ENCODE measurements around the gene SLC39A2.
"Not testable (repeated sequence)": the region's sequence is repeated elsewhere in the genome, so short reads cannot be mapped to it uniquely, and the experiment has no call there.

SLC39A2 gene

GRCh38 chr14:21024585-21025370 is 25.7 kb downstream of the SLC39A2 start, which contains the start of gene NDRG2:
TSS of gene NDRG2 (minus strand) at chr14:21025061. CDS start at chr14:21023315, 1,746 bp downstream.
- in situ Hi-C loops (cut with MboI; ENCODE audit: low sequenced_read_pairs), result no loop called here

- in situ Hi-C loops (cut with MboI; ENCODE audit: low sequenced_read_pairs), result no loop called here
Measured at GRCh38 chr14:21025371-21026273, 26.5 kb downstream of the SLC39A2 start.

GRCh38 chr14:21026274-21026987 is 27.3 kb downstream of the SLC39A2 start:
- in situ Hi-C loops (cut with MboI; ENCODE audit: low sequenced_read_pairs), result no loop called here

DNA sequence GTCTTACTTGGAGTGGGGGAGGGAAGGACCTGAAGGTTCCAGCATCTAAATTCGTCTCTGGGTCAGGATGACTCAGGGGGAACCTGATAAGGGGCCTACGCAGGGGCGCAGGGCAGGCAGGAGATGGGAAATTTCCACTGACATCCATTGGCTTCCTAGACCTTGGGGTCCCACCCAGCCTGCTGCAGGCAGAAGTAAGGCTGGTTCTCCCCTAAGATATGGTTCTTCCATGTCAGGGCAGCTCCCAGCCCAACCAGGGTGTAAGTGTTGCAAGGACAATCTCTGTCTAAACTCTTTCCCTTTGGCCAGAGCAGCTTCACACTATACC is 27.9 kb downstream of the SLC39A2 start:
- in situ Hi-C loops (cut with MboI; ENCODE audit: low sequenced_read_pairs), result no loop called here

DNA sequence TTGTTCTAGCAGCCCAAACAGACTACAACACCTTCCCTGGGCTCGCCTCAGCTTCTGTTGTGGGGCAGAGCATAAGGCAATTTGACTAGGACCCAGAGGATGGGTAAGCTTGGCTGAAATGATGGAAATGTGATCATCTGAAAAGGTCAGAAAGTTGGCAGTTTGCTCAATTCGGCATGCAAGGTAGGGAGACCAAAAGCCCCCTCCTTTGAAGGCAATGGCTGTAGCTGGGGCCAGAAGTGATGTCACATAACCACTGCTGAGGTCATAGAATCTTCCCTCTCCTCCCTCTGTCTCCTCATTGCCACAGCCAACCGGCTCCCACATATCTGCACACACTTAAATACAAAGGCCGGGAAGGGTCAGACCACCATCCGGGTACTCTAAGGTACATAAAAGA is 30.8 kb downstream of the SLC39A2 start, which contains the start of gene TPPP2:
TPPP2 (plus strand) TSS at position 301 of the 400 bp plus-strand sequence. CDS start 365 bp downstream, outside the sequence.
- in situ Hi-C loops (cut with MboI; ENCODE audit: low sequenced_read_pairs), result no loop called here

DNA sequence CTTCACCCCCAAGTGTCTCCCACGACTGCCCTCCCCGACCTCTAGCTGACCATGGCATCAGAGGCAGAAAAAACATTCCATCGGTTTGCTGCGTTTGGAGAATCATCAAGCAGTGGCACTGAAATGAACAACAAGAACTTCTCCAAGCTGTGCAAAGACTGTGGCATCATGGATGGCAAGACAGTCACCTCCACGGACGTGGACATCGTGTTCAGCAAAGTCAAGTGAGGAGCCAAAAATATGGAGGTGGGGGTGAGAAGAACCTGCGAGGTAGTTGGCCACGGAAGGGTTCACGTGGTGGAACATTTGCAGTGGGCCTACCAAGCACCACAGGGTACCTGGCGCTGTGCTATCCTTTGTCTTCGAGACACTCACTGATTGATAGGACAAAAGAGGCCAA is 31.4 kb downstream of the SLC39A2 start:
- in situ Hi-C loops (cut with MboI; ENCODE audit: low sequenced_read_pairs), result no loop called here

DNA sequence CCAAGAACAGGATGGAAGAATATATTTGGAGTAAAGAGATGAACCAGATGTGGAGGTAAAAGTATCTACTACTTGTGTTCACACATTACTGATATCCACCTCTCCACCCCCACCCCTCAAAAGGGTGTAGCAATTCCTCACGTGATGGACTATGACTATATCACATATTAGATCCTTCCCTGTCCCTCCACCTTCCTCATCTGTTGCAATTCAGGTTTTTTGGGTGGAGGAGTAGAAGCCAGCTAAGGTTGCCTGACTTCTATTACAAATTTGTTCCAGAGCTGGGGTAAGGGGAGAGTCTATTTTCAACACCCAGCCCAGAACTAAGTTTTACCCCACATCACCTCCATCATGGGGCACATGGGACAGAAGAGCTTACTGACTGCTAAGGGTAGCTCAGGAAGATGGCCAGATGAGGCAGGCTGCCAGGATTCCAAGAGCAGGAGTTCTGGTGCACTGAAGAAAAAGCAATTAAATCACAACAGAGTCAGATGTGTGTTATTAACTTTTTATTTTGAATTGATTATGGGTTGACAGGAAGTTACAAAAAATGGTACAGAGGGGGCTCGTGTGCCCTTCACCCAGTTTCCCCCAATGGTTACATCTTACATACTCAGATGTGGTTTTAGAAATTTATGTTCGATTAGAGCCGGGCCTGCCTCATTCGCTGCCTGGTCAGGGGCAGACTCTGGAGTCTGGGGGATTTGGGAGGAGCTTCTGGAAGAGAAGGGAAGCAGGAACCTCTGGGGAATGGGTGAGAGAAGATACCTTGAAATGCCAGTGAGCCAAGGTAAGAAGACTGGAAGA is 33.4 kb downstream of the SLC39A2 start:
- in situ Hi-C loops (cut with MboI; ENCODE audit: low sequenced_read_pairs), result no loop called here

- in situ Hi-C loops (cut with MboI; ENCODE audit: low sequenced_read_pairs), result no loop called here
Measured at GRCh38 chr14:21033133-21033698, 34.1 kb downstream of the SLC39A2 start.

GRCh38 chr14:21034707-21035106 is 35.6 kb downstream of the SLC39A2 start, which contains the start of gene RNASE13:
TSS of gene RNASE13 (minus strand) at chr14:21034807. CDS start at chr14:21034288, 519 bp downstream.
- in situ Hi-C loops (cut with MboI; ENCODE audit: low sequenced_read_pairs), result no loop called here

- in situ Hi-C loops (cut with MboI; ENCODE audit: low sequenced_read_pairs), result no loop called here
Measured at GRCh38 chr14:21036751-21037150, 37.7 kb downstream of the SLC39A2 start.

DNA sequence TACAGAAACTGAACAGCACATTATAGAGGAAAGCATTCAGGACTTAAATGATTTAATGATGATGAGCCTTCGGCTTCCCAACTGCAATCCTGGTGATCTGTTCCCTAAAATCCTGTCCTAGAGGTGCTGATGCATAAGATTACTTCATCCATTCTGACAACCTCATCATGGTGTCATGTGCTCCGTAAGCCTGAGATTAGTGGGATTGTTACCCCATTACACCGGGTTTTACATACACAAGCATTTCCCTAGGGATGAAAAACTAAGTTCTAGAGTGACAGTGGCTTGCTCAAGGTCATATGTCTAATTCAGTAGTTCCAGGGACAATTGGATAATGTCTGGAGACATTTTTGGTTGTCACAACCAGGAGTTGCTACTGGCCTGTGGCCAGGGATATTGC is 38.1 kb downstream of the SLC39A2 start:
- in situ Hi-C loops (cut with MboI; ENCODE audit: low sequenced_read_pairs), result no loop called here

DNA sequence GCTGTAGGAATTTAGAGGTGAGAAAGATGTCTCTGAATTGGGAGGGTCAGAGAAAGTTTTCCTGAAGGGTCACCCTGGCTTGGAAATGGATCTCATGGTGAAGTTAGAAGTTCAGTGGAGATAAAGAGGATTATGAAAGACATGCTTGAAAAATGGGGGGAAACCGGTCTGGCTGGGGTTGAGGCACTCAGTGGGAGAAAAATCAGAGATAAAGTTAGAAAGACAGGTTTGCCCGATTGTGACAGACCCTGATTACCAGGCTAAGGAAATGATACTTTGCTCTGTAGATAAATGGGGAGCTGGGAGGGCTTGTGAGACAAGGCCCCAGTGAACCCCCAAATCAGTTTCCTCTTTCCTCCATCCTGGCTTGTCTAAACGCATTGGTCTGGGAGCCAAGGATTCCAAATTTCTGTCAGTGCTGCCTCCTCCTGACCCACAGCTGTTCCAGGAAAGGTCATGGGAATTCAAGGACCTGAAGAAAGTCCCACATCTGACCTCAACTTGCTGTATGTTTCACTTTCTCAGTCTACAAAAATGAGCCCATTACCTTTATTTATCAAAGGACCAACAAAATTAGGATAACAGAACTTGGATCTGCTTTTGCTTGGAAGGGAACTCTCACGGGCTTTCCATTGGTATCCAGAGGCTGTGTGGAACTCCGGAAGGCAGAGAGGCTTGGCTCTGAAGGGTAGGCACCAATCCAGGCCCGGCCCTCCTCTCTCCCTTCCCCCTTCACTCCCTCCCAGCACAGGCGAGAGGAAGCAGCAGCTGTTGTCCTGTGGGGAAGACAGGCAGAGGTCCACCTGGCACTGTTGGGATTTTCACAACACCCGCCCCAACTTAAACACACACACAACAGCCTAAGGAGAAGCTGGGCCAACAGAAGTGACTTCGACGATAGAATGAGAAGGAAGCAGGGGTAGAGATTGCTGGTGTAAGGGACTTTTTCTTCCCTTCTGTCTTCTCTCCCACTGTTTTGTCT is 39.6 kb downstream of the SLC39A2 start:
- in situ Hi-C loops (cut with MboI; ENCODE audit: low sequenced_read_pairs), result no loop called here

GRCh38 chr14:21039585-21040369 is 40.7 kb downstream of the SLC39A2 start:
- in situ Hi-C loops (cut with MboI; ENCODE audit: low sequenced_read_pairs), result no loop called here

DNA sequence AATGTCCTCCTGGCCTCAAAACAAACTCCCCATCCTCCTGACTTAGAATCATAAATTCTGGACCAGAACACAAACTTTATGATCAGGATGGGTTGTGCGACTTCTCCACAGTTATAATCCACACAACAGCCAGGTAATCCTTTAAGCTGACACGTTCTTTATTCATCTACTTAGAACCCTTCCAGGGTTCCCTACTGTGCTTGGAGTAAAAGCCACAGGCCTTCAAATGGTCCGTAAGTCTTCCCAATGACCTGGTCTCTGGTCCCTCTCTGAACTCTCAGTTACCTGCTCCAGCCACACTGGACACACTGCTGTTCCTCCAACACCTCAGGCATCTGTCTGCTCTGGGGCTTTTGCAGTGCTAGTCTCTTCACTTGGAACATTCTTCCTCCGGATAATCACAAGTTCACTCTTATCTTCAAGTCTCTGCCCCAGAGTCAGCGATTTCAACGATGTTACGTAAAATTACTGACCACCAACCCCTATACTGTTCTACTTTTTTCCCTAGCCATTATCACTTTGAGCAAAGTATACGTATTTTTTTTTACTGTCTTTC is 41.4 kb downstream of the SLC39A2 start:
- in situ Hi-C loops (cut with MboI; ENCODE audit: low sequenced_read_pairs), result no loop called here

GRCh38 chr14:21040941-21041340 is 41.8 kb downstream of the SLC39A2 start:
- in situ Hi-C loops (cut with MboI; ENCODE audit: low sequenced_read_pairs), result not testable (repeated sequence)

DNA sequence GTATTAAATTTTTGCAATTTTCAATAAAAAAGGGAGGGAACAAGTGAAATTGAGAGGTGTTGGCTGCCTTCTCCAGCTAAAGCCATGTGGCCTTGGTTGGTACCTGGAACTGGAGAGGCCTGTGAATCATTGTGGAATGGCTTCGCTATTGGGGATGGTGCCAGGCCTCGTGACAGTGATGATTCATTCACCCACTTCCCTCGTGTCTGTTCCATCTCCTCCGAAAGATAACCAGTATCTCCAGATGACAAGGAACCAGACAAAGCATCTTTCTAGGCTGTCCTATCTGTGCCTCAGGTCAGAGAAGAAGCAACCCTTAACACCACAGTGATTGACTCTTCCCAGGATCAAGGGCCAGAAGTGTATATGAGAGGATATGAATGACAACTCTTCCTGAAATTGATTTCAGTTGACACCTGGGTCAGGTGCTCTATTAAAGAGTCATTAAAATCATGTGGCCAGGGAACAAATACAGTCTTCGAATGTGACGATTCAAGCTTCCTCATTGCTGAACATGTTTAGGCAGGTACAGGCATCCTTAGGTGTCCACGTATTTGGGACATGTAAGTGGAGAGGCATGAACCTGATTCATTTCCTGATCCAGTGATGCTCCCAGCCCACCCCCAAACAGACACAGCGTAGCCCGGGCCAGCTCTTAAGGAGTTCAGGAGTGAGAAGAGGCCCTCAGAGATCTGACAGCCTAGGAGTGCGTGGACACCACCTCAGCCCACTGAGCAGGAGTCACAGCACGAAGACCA is 42.8 kb downstream of the SLC39A2 start, which contains the start of gene RNASE7:
RNASE7 (plus strand) TSS at position 687 of the 758 bp plus-strand sequence. CDS start 631 bp downstream, outside the sequence.
- in situ Hi-C loops (cut with MboI; ENCODE audit: low sequenced_read_pairs), result no loop called here

DNA sequence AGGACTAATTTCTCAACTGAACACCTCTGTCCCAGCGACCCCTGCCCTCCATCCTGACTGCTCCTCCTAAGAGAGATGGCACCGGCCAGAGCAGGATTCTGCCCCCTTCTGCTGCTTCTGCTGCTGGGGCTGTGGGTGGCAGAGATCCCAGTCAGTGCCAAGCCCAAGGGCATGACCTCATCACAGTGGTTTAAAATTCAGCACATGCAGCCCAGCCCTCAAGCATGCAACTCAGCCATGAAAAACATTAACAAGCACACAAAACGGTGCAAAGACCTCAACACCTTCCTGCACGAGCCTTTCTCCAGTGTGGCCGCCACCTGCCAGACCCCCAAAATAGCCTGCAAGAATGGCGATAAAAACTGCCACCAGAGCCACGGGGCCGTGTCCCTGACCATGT is 43.8 kb downstream of the SLC39A2 start:
- in situ Hi-C loops (cut with MboI; ENCODE audit: low sequenced_read_pairs), result no loop called here

Measured in HL-60/S4 treated with retinoic acid at 250 ng/mL for 4 days and 3 days (cell line).